NCI-H460 (cell line): Measurements from ENCODE around the gene GTPBP6. TPM values are rescaled to one million over a fixed set of nuclear protein-coding genes. Genes with fewer than 3 reads are reported as not detected.
"Not testable (repeated sequence)": the region's sequence is repeated elsewhere in the genome, so short reads cannot be mapped to it uniquely, and the experiment has no call there.

ENCODE experiments used
- DNase-seq: peaks from one replicate; pipeline ENCODE4 v3.0.0-alpha.2; 2016; ENCODE audit warnings: low read depth; ENCODE audit errors: extremely low read depth
- total RNA-seq: library from RNA; depleted of rRNA; stranded (reverse); fragments of >200 nt; shearing (Covaris generic); gene quantifications from 2 replicates; pipeline ENCODE4 v1.2.3, GENCODE V29; 2014

The GTPBP6 gene
- total RNA-seq, 1 experiment from 2014 or later, result 50.5 TPM

- peak; percentile 100 for DNase-seq
Measured at GRCh38 chrX:318068-318738, 393 bp downstream of the GTPBP6 start.

DNA sequence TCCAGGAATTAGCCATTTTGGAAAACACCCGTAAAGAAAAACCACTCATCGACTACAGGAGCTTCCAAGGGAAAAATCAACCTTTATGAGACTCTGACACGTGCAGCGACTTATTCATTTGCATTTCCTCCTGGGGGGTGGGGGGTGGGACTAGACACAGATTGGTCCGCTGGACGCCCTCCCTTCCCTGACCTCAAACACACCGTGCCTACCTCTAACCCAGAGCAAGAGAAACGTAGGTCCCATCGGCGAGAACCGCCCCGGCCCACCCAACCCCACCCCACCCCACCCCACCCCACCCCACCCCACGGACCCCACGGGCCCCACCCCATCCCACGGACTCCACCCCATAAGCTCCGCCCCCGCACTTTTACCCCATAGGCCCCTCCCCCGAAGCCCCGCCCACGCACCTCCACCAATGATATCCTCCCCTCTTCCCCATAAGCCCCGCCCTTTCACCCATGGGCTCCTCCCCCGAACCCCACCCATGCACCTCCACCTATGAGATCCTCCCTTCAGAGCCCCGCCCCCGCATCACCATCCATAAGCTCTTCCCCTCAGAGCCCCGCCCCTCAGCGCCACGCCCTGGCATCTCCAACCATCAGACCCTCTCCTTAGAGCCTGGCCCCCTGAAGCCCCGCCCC, 1.1 kb downstream of the GTPBP6 start:
- no peak for DNase-seq

DNA sequence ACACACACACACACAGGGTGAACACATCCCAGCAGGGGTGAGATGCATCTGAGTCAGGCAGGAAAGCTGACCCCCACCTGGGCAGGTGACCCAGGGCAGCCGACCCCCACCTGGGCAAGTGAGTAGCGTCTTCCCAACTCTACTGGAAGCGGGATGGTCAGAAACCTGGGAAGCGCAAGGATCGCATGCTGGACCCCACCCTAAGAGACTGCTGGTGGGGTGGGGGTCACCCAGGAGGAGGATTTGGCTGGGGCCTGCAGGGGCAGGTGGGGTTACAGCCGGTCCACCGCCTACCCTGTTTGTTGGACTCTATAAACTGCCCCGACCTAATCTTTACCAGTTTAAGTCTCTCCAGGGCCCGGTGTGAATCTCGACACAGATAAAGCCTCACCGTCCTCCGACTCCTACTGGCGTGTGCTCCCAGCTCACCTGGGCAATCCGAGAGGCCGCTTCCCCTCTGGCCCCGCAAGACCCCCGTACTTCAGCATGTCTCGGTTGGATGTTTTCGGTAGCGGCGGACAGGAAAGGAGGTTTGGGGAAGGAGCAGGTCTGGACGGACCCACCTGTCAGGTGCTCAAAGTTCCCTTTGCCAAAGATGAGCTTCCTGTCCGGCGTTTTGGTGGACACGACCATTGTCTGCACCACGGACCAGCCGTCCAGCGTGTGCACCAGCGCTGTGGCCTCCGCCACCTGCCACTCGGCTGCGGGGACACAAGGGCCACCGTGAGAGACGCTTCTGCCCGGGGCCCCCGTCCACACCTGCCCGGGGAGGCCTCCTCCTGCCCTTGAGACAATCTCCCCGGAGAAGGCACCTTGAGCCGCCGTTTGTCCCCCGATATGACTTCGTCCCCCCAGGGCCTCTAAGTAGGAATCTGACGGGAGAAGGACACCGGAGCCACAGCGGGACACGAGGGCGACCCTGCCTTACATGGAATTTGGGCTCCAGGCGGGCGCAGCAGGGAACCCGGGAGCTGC, 2.0 kb downstream of the GTPBP6 start:
- DNase-seq, result no peak

DNA sequence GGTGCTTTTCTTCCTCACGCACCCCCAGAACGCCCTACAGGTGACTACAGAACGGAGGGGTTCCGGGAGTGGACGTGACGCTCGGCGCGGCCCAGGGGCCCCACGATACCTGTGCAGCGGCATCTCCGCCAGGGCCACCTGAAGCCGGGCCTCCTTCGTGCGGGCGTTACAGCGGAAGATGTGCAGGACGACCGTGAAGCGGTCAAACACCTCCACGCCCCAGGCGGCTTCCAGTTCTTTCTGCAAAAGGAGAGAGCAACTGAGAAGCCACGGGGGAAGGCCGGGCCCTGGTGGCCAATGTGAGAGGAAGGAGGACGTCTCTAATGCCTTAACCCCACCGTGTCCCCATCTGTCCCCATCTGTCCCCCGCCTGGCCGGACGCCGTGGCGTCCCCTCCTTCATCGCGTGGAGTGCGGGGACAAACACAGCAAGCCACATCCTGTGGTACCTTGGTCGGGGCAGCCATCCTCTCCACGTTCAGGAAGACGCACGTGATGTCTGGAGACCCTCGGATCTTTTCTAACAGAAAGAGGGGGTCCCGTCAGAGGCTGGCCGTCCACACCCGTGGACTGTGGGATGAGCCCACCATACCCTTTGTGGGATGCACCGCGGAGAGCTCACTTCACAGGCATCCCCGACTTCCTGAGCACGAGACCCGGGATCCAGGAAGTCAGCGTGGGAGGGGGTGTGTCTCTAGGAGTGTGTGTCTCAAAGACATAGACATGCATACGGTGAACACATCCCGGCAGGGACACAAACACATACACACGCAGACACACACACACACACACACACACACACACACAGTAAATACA, 3.6 kb downstream of the GTPBP6 start:
- DNase-seq, result no peak

DNA sequence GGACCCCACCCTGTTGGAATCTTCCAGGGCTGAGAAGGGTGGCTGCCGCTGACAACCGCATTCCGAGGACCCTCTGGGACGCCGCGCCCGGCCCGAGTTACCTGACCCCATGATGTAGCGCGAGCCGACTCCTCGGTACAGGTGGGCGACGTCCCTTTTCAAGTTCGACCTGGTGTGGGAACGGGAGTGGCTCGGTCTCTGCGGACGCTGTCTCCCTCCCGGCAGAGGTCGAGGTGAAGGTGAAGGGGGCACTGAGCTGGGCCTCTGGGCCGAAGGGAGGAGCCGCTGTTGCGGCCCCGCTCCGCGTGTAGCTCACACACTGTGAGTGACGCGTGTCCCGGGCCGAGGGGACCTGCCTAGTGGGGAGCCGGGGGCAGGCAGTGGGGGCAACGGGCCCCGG, 4.5 kb downstream of the GTPBP6 start:
- DNase-seq, result no peak

- no peak for DNase-seq
Measured at GRCh38 chrX:313546-313945, 5.0 kb downstream of the GTPBP6 start.

DNA sequence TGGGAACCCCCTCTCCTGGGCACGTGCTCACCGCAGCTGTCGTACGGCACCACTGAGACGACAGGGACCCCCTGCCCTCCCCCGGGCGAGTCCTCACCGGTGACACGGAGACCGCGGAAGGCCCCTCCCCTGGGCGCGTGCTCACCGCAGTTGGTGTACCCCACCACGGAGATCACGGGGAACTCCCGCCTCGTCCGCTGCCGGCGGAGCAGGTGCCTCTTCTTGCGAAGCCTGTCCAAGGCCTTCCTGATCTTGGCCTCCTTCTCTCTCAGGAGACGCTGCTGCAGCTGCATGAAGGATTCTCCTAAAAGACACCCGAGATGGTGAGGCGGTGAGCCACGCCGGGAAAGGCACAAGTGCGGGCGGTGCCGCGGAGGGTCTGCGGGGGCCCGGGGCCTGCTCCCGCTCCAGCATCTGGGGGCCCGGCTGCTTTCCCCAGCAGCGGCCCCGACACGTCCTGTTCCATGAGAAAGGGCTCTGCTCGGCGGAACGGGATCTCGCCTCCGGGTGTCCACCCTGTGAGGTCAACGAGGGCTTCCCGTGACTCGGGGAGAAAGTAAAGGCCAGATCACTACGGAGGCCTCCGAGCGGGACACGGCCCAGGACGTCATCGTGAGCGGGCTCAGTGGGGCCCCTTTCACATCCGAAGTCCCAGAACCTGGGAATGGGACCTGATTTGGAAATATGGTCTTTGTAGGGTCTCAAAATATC, 5.8 kb downstream of the GTPBP6 start:
- no peak for DNase-seq

DNA sequence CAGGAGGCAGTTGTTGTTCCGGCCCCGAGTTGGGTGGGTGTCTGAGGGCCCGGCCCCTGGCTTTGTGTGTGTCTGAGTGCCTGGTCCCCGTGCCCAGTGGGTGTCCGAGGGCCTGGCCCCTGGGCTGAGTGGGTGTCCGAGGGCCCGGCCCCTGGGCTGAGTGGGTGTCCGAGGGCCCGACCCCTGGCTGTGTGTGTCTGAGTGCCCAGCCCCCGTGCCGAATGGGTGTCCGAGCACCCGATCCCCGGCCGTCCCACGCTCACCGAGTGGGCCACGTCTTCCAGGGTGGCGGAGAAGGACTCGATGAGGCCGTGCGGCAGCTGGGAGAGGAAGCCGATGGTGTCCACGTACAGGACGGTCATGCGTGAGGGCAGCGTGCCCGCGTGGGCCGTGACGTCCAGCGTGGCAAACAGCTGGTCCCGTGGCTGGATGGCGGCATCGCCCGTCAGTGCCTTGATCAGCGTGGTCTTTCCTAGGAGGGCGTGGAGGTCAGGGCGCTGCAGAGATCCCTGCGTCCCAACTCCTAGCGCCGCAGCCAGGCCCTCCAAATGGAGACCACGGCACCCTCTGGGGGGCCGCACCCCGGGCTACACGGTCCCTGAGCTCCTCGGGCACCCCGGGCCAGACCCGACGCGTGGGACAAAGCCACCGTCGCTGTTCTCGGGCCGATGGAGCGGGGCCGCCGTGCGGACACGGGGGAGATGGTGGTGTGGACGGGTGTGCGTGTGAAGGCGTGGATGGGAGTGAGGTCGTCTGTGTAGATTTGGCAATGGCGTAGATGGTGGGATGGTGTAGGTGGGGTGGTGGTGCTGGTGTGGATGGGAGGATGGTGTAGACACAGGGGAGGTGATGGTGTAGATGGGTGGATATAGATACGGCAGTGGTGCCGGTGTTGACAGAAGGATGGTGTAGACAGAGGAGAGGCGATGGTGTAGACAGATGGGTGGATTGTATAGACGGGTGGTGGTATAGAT, 7.2 kb downstream of the GTPBP6 start:
- DNase-seq, result no peak

- no peak for DNase-seq
Measured at GRCh38 chrX:310621-311155, 7.9 kb downstream of the GTPBP6 start.

- DNase-seq, result no peak
Measured at GRCh38 chrX:308821-309520, 9.6 kb downstream of the GTPBP6 start.

DNA sequence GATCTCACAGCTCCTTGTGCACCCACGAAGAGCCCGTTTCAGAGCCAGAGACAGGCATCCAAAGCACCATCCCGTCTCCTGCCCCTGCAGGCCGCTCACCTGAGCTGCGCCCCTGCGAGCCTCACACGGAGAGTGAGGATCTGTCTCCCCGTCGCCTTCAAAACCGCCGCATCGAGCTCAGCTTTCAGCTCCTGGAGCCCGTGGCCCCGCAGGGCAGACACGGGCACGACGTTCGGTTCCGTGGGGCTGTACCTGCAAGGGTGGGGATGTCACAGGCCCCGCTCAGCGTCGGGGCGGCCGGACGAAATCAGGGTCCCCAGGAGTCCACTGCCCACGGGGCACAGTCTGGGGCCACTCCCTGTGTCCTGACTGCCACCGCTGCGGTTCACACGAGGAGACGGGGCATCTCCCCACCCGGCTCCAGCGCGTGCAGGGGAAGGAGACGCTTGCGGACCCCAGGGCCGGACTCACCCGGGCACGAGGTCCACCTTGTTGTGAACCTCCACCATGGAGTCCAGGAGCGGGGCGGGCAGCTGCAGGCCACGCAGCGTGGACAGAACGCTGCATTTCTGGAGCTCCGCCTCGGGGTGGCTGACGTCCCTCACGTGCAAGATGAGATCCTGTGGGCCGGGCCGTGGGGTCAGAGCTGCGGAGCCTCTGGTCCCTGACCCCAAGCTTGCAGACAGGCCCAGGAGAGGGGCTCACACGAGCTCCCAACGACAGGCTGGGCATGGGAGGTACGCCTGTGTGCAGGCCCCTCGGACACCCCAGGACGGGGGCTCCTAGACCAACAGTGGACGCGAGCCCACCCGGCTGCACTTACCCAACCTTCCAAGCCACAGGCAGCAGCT, 11.1 kb downstream of the GTPBP6 start:
- no peak for DNase-seq

GRCh38 chrX:306614-307251, 11.9 kb downstream of the GTPBP6 start:
- not testable (repeated sequence) for DNase-seq

DNA sequence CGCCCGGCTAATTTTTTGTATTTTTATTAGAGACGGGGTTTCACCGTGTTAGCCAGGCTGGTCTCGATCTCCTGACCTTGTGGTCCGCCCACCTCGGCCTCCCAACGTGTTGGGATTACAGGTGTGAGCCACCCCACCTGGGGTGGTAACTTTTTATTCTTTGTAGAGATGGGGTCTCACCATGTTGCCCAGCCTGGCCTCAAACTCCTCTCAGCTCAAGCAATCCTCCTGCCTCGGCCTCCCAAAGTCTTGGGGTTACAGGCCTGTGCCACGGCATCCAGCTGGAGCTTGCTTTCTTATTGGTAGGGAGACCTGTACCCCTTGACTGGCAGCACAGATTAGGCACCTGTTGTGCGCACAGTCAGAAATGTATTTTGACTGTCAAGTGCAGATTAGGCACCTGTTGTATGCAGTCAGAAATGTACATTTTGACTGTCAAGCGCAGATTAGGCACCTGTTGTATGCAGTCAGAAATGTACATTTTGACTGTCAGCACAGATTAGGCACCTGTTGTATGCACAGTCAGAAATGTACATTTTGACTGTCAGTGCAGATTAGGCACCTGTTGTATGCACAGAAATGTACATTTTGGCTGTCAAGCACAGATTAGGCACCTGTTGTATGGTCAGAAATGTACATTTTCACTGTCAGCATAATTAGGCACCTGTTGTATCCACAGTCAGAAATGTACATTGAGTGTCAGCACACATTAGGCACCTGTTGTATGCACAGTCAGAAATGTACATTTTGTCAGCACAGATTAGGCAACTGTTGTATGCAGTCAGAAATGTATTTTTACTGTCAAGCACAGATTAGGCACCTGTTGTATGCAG, 12.6 kb downstream of the GTPBP6 start:
- not testable (repeated sequence) for DNase-seq

GRCh38 chrX:302975-303374, 15.6 kb downstream of the GTPBP6 start:
- DNase-seq, result no peak

GRCh38 chrX:300334-300733, 18.3 kb downstream of the GTPBP6 start:
- no peak for DNase-seq

DNA sequence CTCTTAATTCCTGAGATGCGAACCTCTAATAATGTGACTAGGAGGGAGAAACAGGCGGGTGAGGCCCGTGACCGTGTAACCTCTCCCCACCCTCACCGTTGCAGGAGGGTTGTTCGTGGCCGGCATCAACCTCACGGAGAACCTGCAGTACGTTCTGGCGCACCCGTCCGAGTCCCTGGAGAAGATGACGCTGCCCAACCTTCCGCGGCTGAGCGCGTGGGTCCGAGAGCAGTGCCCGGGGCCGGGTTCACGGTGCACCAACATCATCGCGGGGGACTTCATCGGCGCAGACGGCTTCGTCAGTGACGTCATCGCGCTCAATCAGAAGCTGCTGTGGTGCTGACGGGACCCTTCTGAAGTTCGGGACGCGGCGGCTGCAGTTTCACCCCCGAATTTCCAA, 19.6 kb downstream of the GTPBP6 start:
- DNase-seq, result no peak
